ENCODE data around the gene DAP.

The DAP gene

GRCh38 chr5:10760096-10760920, 726 bp downstream of the DAP start:
- no peak for DNase-seq

- no peak for DNase-seq
Measured at GRCh38 chr5:10759111-10759510, 1.9 kb downstream of the DAP start.

- no peak for DNase-seq
Measured at GRCh38 chr5:10757922-10758555, 3.0 kb downstream of the DAP start.

- DNase-seq = no peak
Measured at GRCh38 chr5:10757043-10757442, 4.0 kb downstream of the DAP start.

- no peak for DNase-seq
Measured at GRCh38 chr5:10756549-10756948, 4.5 kb downstream of the DAP start.

GRCh38 chr5:10753178-10753577, 7.9 kb downstream of the DAP start:
- DNase-seq = no peak

GRCh38 chr5:10752451-10752850, 8.6 kb downstream of the DAP start:
- DNase-seq = no peak

- no peak for DNase-seq
Measured at GRCh38 chr5:10750909-10751308, 10.1 kb downstream of the DAP start.

GRCh38 chr5:10747678-10748622, 13.1 kb downstream of the DAP start:
- no peak for DNase-seq

GRCh38 chr5:10746711-10747110, 14.3 kb downstream of the DAP start:
- DNase-seq = no peak

GRCh38 chr5:10745133-10745532, 15.9 kb downstream of the DAP start:
- no peak for DNase-seq

GRCh38 chr5:10744681-10745080, 16.4 kb downstream of the DAP start:
- no peak for DNase-seq

- no peak for DNase-seq
Measured at GRCh38 chr5:10743951-10744350, 17.1 kb downstream of the DAP start.

GRCh38 chr5:10743526-10743925, 17.5 kb downstream of the DAP start:
- no peak for DNase-seq

GRCh38 chr5:10741661-10742060, 19.4 kb downstream of the DAP start:
- DNase-seq = no peak

GRCh38 chr5:10740384-10740783, 20.6 kb downstream of the DAP start:
- DNase-seq = no peak

GRCh38 chr5:10737880-10738279, 23.2 kb downstream of the DAP start:
- no peak for DNase-seq

- no peak for DNase-seq
Measured at GRCh38 chr5:10736808-10737207, 24.2 kb downstream of the DAP start.

- no peak for DNase-seq
Measured at GRCh38 chr5:10736354-10736753, 24.7 kb downstream of the DAP start.

GRCh38 chr5:10735569-10736276, 25.3 kb downstream of the DAP start:
- DNase-seq = no peak

- DNase-seq = no peak
Measured at GRCh38 chr5:10734832-10735523, 26.1 kb downstream of the DAP start.

- DNase-seq = no peak
Measured at GRCh38 chr5:10734037-10734709, 26.9 kb downstream of the DAP start.

Measured in cortex of kidney (tissue), 1 donor.